ENCODE measurements around the gene STX19. TPM values are rescaled to one million over a fixed set of nuclear protein-coding genes. Genes with fewer than 3 reads are reported as not detected.

STX19 gene
- total and polyA plus RNA-seq, 2 experiments from 2014 or later: 0.29 TPM; not detected in 1

- TF ChIP-seq ZNF462 (CRISPR knock-in tag; IDR thresholded peaks at IDR 0.05): no peak
These were observed 27.2 kb downstream of the STX19 start (continued) for GRCh38 chr3:94001191-94001590.

GRCh38 chr3:93994056-93994455 lies 34.3 kb downstream of the STX19 start:
- Histone ChIP-seq H3K4me1 (ENCODE audit: insufficient read depth) (peaks cover 1% of the 10 kb centered on the region), H3K79me2 (replicated peaks; ENCODE audit: insufficient read depth) (peaks cover 38% of the 10 kb centered on the region), H3K27ac (ENCODE audit: low read depth) (no peak overlapping the region), H3F3A (replicated peaks; ENCODE audit: low read depth) (no peaks in the 10 kb centered on the region), H3K36me3 (ENCODE audit: insufficient read depth) (no peaks in the 10 kb centered on the region), H3K4me3 (no peak overlapping the region), H4K20me1 (replicated peaks; ENCODE audit: insufficient read depth) (no peaks in the 10 kb centered on the region), H3K27me3 (ENCODE audit: insufficient read depth) (no peaks in the 10 kb centered on the region), H3K4me2 (no peak overlapping the region), H2AFZ (no peak overlapping the region), H3K9me2 (ENCODE audit: insufficient read depth) (no peaks in the 10 kb centered on the region)
- Mint-ChIP-seq H3K9me3 (no peaks in the 10 kb centered on the region), H3K36me3 (ENCODE audit: low read depth) (peaks cover 4% of the 10 kb centered on the region; the same call in 1 of the 3 replicates), H3K4me1 (peaks cover 3% of the 10 kb centered on the region; the same call in 2 of the 3 replicates), H3K4me3 (no peak overlapping the region), H3K27ac (no peak overlapping the region), H3K27me3 (ENCODE audit: insufficient read depth, low read depth, poor library complexity) (no peaks in the 10 kb centered on the region)
- DNase-seq (ENCODE audit: low spot score) (no peak), ATAC-seq (no peak)
- TF ChIP-seq REST (IDR thresholded peaks at IDR 0.05; ENCODE audit: unreplicated experiment) (no peak), CTCF (conservative IDR thresholded peaks at IDR 0.05; ENCODE audit: low read depth in 2 of 2) (no peak), ZNF114 (CRISPR knock-in tag; IDR thresholded peaks at IDR 0.05) (no peak), CREB1 (CRISPR knock-in tag; IDR thresholded peaks at IDR 0.05; ENCODE audit: low read depth) (no peak)
